ENCODE data around the gene TAS2R1.
"Not testable (repeated sequence)": the region's sequence is repeated elsewhere in the genome, so short reads cannot be mapped to it uniquely, and the experiment has no call there.

TAS2R1 gene

DNA sequence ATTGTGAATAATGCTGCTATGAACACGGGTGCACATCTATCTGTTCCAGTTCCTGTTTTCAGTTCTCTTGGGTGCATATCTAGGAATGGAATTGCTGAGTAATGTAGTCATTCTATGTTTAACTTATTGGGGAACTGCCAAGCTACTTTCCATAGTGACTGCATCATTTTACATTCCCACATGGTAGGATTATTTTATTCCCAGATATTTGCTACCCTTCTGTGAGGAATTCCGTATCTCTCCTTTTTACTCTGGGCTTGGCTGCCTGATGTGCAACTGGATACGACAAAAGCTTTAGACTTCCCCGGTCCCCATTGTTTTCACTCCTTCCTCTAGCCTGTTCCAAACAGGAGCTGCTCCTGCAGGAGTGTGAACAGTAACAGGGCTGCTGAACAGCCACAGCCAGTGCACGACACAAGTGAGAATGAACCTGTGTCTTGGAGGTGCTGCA is 7.2 kb downstream of the TAS2R1 start:
- DNase-seq (ENCODE audit: low spot score): no peak

DNA sequence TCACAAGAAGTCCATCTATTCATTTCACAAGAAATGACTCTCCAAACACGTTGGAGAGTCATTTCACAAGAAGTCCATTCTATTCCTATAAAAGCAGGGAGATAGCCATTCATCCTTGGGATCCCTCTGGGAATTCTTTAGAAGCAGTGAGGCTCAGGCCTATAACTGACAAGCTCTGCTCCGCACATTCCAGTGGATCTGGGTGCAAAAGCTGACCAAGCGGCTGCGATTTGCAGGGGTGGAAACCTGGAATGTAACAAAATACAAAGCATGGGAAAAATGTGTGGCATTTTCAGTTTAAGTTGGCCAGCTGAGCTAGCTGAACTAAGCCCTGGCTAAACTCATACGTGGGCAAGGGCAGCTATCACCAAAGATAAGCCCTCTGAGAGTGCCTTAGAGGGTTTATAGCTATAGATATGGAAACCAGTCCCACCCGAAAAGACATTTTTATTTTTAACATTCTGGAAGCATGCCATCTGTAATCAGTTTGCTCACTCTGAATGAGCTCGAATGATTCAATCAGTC is 8.7 kb downstream of the TAS2R1 start:
- no peak for DNase-seq (ENCODE audit: low spot score)

DNA sequence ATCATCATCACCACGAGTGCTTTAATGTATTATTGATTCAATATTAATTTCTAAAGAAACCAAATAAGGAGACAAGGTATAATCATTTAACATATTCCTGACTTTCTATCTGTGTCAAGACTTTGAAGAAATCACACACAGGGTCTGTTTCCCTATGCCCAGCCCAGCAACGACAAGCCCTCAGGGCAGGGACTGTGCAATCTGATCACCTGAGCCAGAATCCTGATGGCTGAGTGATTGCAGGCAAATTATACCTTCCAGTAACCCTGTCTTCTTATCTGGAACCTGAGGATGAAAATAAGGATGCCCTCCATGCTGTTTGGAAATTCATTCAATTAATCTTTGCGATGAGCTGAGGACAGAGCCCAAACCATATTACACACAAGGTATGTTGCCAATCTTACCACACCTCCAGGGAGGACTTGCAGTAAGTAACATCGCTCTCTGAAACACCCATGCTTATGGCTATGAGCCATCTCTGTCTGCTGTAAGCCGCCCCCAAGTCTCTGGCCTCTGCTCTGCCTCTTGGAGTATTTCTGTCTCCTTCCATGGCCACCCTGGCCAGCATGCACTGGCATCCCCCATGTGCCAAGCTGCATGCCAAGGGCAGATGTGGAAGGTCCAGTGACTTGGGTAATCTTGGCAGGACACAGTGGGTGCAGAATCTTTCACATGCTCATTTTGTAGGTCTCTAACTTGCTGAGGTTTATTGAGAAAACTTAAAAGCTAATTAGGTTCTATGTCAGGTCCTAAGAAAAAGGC is 10.6 kb downstream of the TAS2R1 start:
- DNase-seq (ENCODE audit: low spot score): no peak

DNA sequence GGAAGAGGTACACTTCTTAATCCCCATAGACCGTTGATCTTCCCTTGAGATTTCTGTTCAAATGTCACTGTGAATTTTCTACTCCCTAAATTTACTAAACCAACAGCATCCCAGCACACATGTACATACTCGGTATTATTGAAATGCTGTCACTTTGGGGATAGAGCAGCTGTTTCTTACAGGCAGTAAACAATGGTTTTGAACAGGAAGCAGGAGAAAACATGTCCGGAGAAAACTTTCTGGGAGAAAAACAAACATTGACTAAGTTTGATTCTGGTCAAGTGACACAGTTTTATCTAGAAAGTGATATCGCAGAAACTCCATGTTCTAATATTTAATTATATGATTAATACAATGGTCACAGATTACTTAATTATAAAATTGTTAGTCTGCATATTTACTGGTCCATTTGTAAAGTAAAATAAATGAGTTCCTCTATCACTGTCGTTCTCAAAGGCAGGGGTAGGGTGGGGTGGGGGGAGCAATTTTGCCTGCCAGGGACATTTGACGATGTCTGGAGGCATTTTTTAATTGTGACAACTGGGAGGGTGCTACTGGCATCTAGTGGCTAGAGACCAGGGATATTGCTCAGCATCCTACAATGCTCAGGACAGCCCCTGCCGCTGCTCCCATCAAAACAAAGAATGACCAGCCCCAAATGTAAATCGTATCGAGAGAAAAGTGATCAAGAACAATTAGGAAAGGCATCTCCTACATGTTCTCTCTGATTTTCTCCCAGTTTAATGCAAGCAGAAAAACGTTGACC is 12.2 kb downstream of the TAS2R1 start:
- DNase-seq (ENCODE audit: low spot score): no peak

DNA sequence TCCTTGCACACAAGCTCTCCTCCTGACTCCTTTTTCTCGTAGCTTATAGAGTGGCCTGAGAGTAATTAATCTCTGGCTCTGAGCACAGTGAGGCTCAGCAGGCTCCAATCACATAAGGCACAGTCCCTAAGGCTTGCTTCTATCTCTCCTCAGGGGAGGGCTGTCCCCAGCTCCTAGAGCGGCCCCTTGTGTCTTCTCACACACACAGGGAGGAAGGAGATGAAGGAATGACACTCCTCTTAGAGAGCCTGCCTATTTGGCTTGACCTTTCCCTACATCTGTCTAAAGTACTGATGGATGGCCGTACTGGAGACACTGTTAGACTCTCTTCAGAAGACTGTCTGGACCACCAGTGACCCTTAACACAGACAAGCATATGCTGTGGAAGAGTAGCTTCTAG is 12.9 kb downstream of the TAS2R1 start:
- DNase-seq (ENCODE audit: low spot score): no peak

DNA sequence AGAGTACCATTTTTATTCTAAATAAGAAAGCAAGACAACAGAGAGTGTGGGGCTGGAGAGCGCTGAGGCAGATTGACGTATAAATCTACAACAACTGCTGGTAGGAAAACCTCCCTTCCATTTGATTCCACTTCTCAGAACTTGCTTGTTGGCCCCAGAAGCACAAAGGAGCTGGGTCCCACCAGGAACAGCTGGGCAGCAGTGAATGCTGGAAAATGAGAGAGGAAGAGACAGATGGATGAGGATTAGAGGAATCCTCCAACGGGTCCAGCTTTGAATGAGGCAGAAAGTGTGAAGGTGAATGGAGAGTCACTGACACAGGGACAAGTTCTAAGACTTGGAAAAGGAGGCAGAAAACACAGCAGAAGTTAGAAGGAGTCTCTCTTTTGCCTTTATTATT is 14.8 kb downstream of the TAS2R1 start:
- no peak for DNase-seq (ENCODE audit: low spot score)

DNA sequence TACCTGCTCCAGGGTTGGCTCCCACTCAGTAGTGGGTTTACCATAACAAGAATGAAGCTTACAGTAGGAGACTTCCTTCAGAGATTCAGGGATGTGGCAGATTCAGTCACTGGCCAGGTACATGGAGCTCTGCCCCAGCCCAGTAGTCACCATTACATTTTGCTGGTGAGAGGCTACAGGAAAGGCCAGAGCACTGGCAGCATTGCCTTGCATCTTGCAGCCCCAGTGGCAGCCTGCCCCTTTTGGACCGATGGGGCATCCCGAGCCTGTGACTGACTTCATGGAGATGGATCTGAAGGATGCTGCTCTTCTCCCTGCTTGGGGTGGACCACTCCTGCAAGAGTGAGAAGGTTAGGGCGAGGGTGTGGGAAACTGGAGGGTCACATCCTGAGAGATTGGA is 16.8 kb downstream of the TAS2R1 start:
- no peak for DNase-seq (ENCODE audit: low spot score)

DNA sequence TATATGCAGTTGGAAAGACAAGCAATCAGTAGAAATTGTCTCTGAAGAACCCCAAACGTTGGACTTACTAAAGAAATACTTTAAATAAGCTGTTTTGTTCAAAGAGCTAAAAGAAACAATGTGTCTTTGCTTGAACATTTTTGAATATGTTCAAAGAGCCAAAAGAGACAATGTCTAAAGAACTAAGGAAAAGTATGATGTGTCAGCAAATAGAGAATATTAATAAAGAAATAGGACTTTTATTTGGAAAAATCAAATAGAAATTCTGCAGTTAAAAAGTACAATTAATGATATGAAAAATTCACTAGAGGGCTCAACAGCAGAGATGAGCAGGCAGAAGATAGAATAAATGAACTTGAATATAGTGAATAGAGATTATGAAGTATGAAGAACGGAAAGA is 19.2 kb downstream of the TAS2R1 start:
- no peak for DNase-seq (ENCODE audit: low spot score)

DNA sequence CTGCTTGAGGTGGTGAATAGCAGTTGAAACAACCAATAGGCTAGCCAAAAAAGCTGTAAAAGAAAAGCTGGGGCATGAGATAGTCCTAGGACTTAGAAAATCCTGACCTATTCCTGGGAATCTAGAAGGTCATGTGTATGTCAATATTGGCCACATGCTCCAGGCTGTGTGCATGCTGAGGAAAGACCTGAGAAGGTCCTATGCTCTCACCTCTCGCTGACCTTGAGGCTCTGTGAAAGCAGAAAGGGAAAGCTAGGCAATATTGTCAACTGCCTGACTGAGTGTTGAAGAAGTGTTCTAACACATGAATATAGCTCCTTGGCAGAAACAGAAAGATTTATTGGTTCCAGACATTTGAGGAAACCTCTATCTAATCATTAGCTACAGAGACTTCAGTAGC is 19.8 kb downstream of the TAS2R1 start:
- no peak for DNase-seq (ENCODE audit: low spot score)

DNA sequence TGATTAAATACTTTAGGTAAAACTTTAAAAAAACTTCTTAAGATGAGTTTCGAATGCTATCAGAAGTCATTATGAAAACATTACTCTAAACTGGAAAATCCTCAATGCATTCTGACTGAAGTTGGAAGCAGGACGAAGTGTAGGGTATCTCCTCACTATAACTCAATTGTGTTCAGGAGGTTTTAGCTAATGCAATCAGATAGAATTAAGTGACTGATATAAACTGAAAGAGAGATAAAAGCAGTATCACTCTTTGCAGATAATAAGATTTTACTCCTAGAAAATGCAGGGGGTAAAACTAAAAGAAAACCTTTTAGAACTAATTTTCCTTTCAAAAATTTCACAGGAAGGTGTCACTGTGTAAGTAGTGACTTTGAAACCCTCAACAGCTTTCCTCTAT is 22.1 kb downstream of the TAS2R1 start:
- no peak for DNase-seq (ENCODE audit: low spot score)

DNA sequence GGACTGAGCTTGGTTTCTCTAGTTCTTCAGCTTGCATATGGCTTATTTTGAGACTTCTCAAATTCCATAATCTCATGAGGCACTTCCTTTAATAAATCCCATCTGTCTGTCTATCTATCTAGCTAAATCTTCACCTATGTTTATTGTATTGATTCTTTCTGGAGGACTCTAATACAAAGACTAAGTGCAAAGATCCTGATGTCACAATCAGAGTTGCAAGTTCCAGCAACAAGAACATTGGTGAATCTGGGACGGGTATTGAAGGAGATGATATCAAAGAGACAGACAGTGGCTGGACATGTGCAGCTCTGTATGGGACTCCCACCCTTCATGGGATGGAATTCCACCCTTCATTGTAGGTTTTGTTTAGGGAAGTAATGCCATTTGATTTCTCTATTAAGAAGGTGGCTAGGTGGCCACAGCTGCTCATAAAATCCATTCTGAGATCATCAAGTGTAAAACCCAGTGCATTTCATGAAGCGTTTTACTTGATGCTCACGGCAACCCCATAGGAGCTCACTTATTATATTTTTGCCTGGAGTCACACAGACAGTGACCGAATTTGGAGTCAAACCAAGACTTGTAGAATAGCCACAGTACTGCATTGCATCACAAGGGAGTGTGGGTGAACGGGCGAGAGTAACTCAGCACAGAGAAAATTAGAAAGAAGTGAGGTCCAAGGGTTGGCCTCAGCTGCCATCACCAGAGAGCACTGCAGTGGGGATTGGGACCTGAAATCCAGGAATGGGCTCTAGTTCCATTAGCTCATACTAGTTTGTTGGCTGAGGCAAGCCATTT is 24.9 kb downstream of the TAS2R1 start:
- no peak for DNase-seq (ENCODE audit: low spot score)

DNA sequence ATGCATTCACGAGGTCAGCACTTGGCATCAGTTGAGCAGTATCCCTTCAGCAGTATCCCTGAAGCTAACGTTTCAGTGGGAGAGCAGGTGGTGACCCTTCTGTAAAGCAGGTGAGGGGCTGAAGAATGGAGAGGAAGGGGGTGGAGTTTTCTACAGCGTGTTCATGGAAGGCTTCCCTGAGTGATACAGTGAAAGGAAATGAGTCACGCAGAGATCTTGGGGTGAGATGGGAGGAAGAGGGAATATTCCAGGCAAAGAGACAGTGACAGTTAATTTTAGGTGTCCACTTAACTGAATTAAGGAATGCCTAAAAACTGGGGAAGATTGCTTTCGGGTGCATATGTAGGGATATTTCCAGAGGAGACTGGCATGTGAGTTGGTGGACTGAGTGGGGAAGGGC is 25.7 kb downstream of the TAS2R1 start:
- DNase-seq (ENCODE audit: low spot score): no peak

DNA sequence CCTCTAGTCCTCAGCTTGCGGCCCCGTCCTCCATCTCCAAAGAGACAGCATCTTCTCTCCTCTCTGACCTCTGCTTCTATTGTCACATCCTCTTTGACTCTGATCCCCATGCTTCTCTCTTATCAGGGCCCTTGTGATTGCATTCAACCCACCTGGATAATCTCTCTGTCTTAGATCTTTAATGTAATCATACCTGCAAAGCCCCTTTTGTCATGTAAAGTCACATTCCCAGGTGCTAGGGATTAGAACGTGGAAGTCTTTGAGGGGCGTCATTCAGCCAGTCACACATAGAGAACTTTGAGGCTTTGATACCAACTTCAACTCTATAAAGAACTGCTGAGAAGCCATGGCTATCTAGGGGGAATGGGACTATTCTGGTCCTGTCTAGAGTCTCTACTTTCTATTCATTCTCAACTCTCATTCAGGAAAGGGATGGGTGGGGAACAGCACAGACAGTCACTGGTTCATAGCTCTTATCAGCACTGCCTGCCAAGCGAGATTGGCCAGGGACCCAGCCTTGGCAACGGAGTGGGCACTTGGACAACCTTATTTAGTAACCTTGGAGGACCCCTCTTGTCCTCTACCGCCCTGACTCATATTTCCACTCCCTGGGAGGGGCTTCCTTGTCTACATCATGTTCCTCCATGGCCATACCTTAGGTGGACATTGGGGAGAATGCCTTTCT is 29.0 kb downstream of the TAS2R1 start:
- DNase-seq (ENCODE audit: low spot score): no peak

DNA sequence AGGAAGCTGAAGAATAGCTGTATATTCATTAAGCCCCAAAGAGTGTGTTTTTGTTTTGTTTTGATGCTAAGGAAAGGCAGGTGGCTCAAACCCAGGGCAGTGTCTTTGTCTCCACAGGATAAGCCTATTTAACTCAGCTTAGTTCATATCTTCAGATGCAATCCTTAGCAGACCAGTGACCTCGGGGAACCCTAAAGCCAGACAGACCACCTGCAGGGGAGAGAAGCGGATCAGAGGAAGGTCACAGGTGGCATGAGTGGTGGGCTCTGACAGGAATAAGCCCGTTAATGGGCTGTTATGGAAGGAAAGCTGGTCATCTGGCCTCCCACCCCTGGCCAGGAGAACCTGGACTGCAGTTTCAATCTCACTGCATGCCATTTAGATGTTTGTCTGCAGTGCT is 30.8 kb downstream of the TAS2R1 start:
- DNase-seq (ENCODE audit: low spot score): no peak

DNA sequence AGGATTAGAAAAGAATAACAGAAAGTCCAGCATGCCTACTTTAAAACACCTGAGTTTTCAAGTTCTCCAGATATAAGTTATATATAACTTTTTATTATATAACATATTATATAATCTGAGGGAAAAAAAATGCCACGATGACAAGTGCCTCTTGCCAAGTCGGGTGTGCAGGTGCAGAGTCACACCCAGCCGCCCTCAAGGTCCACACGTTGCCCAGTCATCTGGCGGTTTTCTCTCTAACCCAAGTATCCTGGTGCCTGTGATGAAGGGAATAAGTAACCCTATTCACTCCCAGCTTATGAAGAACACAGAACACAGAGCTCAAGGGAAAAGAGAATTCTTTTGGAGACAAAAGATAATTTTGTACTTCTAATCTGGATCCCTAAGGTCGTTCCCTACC is 31.8 kb downstream of the TAS2R1 start:
- DNase-seq (ENCODE audit: low spot score): not testable (repeated sequence)

DNA sequence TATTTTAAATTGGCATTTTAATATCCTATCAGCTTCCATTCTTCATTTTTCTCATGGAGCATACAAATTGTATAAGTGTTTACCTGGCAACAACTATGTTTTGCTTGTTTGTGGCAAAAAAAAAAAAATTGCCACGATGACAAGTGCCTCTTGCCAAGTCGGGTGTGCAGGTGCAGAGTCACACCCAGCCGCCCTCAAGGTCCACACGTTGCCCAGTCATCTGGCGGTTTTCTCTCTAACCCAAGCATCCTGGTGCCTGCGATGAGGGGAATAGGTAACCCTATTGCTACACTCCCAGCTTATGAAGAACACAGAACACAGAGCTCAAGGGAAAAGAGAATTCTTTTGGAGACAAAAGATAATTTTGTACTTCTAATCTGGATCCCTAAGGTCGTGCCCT is 32.8 kb downstream of the TAS2R1 start:
- not testable (repeated sequence) for DNase-seq (ENCODE audit: low spot score)

DNA sequence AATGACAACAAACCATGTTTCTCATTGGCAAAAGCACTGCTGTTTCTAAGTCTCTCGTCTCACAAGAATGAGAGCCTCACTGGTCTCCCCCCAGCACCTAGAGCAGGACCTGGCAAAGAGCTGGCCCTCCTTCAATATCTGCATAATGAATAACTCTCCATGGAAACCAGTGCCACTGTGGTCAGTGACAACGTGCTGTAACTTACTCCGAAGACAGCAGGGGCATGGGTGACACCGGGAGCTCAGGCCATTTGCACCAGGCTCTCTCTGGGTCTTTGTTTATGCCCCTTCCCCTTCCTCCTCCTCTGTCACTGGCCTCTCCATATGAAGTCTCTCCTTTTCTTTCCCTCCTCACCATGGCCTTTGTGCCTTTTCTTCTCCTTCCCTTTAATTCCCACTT is 33.3 kb downstream of the TAS2R1 start:
- DNase-seq (ENCODE audit: low spot score): no peak

DNA sequence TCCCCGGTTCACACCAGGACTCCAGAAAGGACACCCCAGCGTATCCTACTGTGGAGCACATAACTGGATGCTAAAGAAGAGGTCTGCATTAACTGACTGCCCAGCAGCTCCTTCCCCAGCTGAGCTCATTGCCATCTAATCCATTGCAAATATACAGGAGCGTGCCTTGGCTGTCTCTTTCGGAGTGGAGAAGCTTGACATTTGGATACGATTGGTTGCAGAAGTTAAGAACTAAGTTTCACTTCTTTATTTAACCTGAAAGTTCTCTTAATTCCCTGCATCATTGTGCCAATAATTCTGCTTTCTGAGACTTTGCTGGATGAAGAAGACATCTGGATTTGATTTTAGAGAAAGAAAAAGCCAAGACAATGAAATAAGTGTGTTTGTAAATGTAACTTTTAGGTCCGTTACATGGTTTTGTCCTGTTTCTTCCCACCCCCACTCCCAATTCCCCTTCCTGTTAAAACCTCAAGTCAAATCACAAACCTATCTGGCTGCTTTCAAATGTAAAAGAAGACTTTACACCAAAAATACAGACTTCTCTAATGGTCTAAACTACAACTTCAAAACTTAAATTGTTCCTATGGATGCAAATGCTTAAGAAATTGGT is 33.9 kb downstream of the TAS2R1 start:
- DNase-seq (ENCODE audit: low spot score): no peak

DNA sequence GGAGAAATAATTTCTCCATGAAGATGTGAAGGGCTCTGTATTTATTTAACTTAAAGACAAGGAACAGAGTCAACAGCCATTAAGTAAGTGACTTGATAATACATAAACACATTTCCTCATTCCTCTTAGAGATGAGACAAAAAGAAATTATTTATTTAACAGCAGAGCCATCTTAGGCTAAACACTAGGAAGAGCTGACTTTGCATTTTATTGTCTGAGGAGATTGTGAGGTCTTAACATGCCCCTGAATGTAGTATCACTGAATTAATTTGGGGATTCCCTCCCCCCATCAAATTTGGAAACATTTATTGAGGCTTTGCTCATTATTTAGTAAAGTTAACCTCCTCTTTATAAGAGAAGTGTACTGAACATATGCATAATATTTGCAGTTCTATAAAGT is 35.2 kb downstream of the TAS2R1 start:
- DNase-seq (ENCODE audit: low spot score): no peak

DNA sequence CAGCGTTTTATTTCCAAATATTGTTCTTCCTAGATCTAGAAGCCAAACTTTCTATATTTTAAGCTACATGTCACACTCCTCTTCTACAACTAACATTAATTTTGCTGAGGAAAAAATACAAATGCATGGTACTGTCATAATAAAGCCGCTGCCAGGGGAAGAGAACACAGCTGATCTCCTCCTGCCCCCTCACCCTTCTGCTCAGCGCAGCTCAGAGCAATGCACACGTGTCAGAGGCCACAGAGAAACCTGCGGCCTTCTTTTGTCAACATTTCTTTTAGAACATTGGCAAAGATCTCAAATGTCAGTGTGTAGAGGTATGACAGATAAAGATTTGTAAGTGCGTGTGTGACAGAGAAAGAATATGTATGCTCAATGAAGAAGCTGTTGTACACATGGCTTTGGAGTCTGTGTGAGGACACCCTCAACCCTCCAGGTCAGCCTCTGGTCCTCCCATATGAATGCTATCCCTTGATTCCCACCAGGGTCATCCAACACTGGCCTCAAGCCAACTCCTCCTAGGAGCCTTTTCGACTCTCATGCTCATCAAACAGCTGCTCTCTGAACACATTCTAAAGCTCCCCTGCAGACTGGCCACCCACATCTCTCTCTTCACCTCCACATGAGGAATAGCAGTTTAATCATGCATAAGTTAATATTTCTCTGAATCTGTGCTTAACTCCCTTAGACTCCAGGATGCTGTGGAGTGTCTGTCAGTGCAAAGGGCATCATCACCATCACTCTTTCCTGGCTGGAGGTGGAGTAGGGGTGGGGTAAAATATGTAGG is 40.9 kb downstream of the TAS2R1 start:
- DNase-seq (ENCODE audit: low spot score): peak; percentile 47

DNA sequence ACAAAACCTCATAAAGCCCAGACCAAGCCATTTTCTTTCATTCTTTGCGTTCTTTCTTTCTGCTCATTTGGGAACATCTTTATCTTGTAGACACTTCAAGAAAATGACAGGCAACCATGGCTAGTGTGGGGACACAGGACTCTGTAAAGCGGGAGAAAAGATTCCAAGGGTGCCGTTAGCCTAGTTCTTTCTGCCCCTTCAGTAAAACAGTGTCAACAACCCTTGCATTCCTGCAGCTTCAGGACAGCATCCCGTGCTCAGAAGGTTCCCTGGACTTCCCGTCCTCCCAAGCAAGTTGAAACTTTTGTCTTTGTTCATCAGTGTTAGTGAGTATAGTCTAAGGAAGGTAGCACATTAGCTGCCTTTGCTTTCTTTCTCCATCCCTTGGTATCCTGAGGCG is 41.9 kb downstream of the TAS2R1 start:
- DNase-seq (ENCODE audit: low spot score): no peak

Measured in putamen (tissue), 1 donor.